ENCODE data around the gene WAPL. TPM values are rescaled to one million over a fixed set of nuclear protein-coding genes. Genes with fewer than 3 reads are reported as not detected.
A peak's percentile ranks its signal among the peaks of the same experiment; 100 is the strongest.

The WAPL gene
- total and polyA plus RNA-seq, 2 of the 8 experiments (the other 6 are each of a cell fraction or from before 2014, with no cell fraction given) = 12.8 to 48.1 TPM

- WGBS, 2 experiments (ENCODE audit: extremely low coverage in 1 of 2, insufficient coverage in 1 of 2, insufficient read length in 1 of 2, insufficient replicate concordance in 2 of 2, low coverage in 1 of 2, low lambda C conversion rate in 2 of 2, missing lambda C conversion rate in 1 of 2) = 63% methylated on average over 7 of the region's 7 CpGs; no CpG with 5 or more reads in 1 of the 2 experiments
- FAIRE-seq (peak; percentile 52), DNase-seq (ENCODE audit: low read depth in 1 of 2, low spot score in 2 of 2) (peak in 1 of 2 experiments; percentile 45)
- Histone ChIP-seq H4K8ac (ENCODE audit: extremely low read depth, insufficient read depth, low read length) (no peak overlapping the region; the same call in 1 of the 2 replicates), H3K9ac (replicated peaks in 1 of 4; ENCODE audit: extremely low read depth in 1 of 4, low read depth in 3 of 4, low read length in 3 of 4) (no peak overlapping the region), H3K4me1 (replicated peaks in 1 of 4; ENCODE audit: control insufficient read depth in 3 of 4, insufficient read depth in 4 of 4, low read length in 3 of 4) (peaks cover 0 to 16% (median 5%) of the 10 kb centered on the region in 4 experiments; a peak in 5 of 7 replicates), H2BK120ac (replicated peaks; ENCODE audit: low read depth, low read length) (no peak overlapping the region), H4K5ac (ENCODE audit: insufficient read length, low read depth, low read length) (no peak overlapping the region), H3K18ac (ENCODE audit: extremely low read depth, low read length) (no peak overlapping the region), H4K20me1 (replicated peaks in 1 of 2; ENCODE audit: control insufficient read depth in 1 of 2, insufficient read depth in 2 of 2, low read length in 2 of 2) (no peaks in the 10 kb centered on the region), H4K91ac (replicated peaks; ENCODE audit: insufficient read length, low read length) (no peak overlapping the region), H3K23ac (ENCODE audit: insufficient read length) (no peak overlapping the region), H2BK5ac (ENCODE audit: low read depth, low read length) (no peak overlapping the region), H3K79me2 (ENCODE audit: control insufficient read depth in 1 of 2, insufficient read depth in 2 of 2, low read length in 2 of 2) (no peaks in the 10 kb centered on the region), H3K23me2 (ENCODE audit: low read depth, low read length) (peaks cover 9% of the 10 kb centered on the region; the same call in 1 of the 2 replicates), H3K27ac (ENCODE audit: low read depth, low read length) (no peak overlapping the region), H3K14ac (ENCODE audit: insufficient read length) (no peak overlapping the region), H3K9me3 (ENCODE audit: insufficient read depth in 2 of 2, low read depth in 1 of 2, low read length in 1 of 2) (no peaks in the 10 kb centered on the region), H2AK5ac (ENCODE audit: low read depth, low read length) (peak overlapping the region; percentile 91; the same call in 1 of the 2 replicates), H3K56ac (replicated peaks; ENCODE audit: insufficient read length, low read depth, low read length) (no peak overlapping the region), H3K4me3 (ENCODE audit: extremely low read depth in 1 of 4, insufficient read depth in 2 of 4, low read depth in 3 of 4, low read length in 4 of 4) (no peak overlapping the region), H2BK12ac (ENCODE audit: low read depth, low read length) (no peak overlapping the region), H3K4ac (replicated peaks; ENCODE audit: insufficient read length, low read depth, low read length) (no peak overlapping the region), H3K4me2 (ENCODE audit: insufficient read depth in 1 of 2, low read depth in 2 of 2, low read length in 2 of 2) (no peak overlapping the region), H2BK15ac (ENCODE audit: low read length) (no peak overlapping the region), H2AFZ (ENCODE audit: low read length) (no peak overlapping the region), H3K27me3 (replicated peaks in 1 of 4; ENCODE audit: control insufficient read depth in 3 of 4, extremely low read depth in 1 of 4, insufficient read depth in 3 of 4, low read length in 3 of 4) (peaks cover 0 to 15% (median 11%) of the 10 kb centered on the region in 4 experiments; a peak in 4 of 7 replicates), H2BK20ac (ENCODE audit: low read length) (no peak overlapping the region), H3K36me3 (ENCODE audit: control insufficient read depth in 2 of 4, insufficient read depth in 4 of 4, low read length in 3 of 4) (no peaks in the 10 kb centered on the region), H3K79me1 (ENCODE audit: low read depth, low read length) (no peaks in the 10 kb centered on the region)
- CTCF ChIA-PET (ENCODE audit: partially characterized antibody) = interaction anchor here (0.6 to 9.2 kb wide), 13 partner anchors 9 to 198 kb away, joined by 3 to 54 read pairs (median 4); no protein-coding TSS in a partner anchor
- POLR2A ChIA-PET (ENCODE audit: partially characterized antibody) = interaction anchor here (2.2 to 3.3 kb wide), 2 partner anchors 14 to 20 kb away, joined by 8 to 30 read pairs; no protein-coding TSS in a partner anchor
- TF ChIP-seq GTF2F1 (IDR thresholded peaks at IDR 0.05; ENCODE audit: borderline replicate concordance, low read depth, low read length) = no peak
- TF ChIP-seq RXRA (IDR thresholded peaks at IDR 0.05; ENCODE audit: insufficient read depth, low read depth, low read length) = no peak
- peak in 2 of 3 experiments; percentile 26 to 34; a peak in 2 of 4 replicates for TF ChIP-seq CTCF (IDR thresholded peaks at IDR 0.05; ENCODE audit: control extremely low read depth in 1 of 3, insufficient read depth in 1 of 3, low read depth in 1 of 3, low read length in 3 of 3)
- TF ChIP-seq BRCA1 (IDR thresholded peaks at IDR 0.05; ENCODE audit: low read depth, low read length) = no peak
Observed at GRCh38 chr10:86387178-86387794, 134.3 kb downstream of the WAPL start.

Measured in H1 (cell line).